ENCODE measurements around the gene SMC1A.
"Not testable (repeated sequence)": the region's sequence is repeated elsewhere in the genome, so short reads cannot be mapped to it uniquely, and the experiment has no call there.

The SMC1A gene

GRCh38 chrX:53422861-53423306 lies 430 bp upstream of the SMC1A start, which contains the start of gene RIBC1:
TSS of gene RIBC1 (plus strand) at chrX:53422873. CDS start at chrX:53426277, 3,404 bp downstream.
- DNase-seq (ENCODE audit: low read depth in 2 of 2), result no peak

- DNase-seq (ENCODE audit: low read depth in 2 of 2), result no peak
Observed at GRCh38 chrX:53421772-53422085, 725 bp downstream of the SMC1A start.

- no peak for DNase-seq (ENCODE audit: low read depth in 2 of 2)
Observed at GRCh38 chrX:53421125-53421524, 1.3 kb downstream of the SMC1A start.

- DNase-seq (ENCODE audit: low read depth in 2 of 2), result not testable (repeated sequence)
Observed at GRCh38 chrX:53420351-53420750, 2.1 kb downstream of the SMC1A start.

DNA sequence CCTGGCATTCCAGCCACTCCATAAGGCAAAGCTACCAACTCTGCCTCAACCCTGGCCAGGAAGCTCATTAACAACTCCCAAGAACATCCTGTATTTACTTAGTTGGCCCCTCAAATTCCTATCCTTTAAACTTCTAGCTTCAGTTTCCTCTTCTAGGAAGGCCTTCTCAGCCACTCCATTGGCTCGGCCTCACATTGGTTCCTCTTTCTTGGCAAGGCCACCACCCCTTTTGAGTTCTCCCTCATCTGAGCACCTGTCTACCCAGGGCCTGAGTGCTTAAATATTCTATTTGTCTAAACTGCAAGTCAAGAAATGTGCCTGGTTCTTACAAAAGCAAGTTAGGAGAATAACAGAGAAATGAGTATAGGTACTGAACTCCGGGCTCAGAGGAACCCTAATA lies 10.0 kb downstream of the SMC1A start:
- DNase-seq (ENCODE audit: low read depth in 2 of 2), result no peak

DNA sequence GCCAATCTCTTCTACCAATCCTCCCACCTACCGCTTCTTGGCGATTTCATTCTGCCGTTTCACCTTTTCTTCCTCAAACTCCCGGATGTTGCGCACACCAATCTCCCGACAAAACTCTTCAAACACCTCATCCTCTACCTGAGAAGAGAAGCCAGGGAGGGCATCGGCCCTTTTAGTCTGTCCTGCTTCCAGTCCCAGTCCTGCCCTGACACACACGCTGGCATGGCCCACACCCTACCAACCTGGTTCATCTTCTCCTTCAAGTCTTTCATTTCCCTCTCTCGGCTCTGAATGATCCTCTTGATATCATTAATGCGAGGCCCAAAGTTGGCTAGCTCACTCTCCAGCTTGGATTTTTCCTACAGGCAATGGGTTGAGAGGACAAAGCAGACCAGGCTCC lies 18.9 kb downstream of the SMC1A start:
- no peak for DNase-seq (ENCODE audit: low read depth in 2 of 2)

DNA sequence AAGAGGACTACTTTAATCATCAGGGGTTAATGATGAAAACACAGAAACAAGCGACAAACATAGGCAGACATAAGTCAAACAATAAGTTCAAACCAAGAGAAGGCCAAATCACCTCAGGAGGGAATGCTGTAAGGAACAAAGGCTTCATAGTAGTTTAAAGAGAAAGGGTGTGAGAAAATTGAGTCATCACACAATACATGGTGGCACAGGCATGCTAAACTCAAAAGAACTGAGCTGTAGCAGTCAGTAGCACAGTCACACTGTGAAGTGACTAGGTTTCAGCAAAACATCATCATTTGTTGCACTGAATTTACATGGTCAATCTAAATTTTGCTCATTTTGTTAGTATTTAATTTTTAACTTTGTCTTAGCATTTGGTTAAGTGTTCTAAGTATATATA lies 24.2 kb downstream of the SMC1A start:
- no peak for DNase-seq (ENCODE audit: low read depth in 2 of 2)

- DNase-seq (ENCODE audit: low read depth in 2 of 2), result no peak
Observed at GRCh38 chrX:53395605-53396298, 26.7 kb downstream of the SMC1A start.

DNA sequence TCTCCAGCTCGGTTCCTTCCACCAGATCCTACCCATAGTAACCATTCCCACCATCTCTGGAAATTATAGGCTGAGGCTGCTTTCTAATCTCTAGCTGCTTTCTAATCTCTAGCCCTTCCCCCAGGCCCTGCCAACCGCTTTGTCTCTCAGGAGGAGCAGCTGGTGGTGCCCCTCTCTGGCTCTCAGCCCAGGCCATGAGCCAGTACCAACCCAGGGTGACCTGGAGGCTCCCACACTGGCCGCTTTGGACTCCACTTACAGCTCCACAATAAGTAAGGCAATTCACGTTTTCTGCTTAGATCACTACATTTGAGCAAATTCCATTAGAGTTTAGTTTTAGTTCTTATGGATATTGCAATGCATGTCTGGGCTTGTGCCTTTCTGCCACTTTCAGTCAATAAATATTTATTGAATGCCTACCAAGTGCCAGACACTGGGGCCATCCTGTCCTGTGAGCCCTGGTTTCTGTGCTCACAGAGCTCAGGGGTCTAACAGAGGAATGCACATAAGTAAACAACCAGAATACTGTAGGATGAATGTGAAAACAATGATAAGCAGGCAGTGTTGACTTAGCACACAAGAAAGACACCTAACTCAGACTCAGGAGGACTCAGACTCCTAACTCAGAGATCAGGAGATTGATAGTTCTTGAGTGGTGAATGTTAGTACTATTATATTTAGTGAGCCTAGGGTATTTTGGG lies 38.9 kb downstream of the SMC1A start:
- no peak for DNase-seq (ENCODE audit: low read depth in 2 of 2)

DNA sequence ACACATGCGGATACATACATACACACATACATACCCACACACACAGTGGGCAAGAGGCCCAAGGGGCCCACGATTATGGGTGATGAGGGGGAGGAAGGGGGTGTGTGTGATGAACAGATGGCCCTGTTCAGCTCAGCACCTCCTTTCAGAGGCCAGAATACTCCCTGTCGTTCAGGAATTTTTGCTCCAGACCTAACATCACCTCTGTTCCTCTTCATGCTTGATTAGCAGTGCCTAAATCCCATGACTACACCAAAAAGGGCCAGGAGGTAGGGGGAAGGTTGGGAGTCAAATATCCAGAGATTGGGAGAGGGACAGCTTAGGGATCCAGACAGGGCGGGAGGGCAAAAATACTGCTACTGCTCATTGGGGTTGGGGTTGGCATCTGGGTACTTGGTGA lies 42.7 kb downstream of the SMC1A start:
- DNase-seq (ENCODE audit: low read depth in 2 of 2), result no peak

GRCh38 chrX:53379008-53379710 lies 43.3 kb downstream of the SMC1A start:
- DNase-seq (ENCODE audit: low read depth in 2 of 2), result no peak

GRCh38 chrX:53377464-53377863 lies 45.0 kb downstream of the SMC1A start:
- DNase-seq (ENCODE audit: low read depth in 2 of 2), result no peak

DNA sequence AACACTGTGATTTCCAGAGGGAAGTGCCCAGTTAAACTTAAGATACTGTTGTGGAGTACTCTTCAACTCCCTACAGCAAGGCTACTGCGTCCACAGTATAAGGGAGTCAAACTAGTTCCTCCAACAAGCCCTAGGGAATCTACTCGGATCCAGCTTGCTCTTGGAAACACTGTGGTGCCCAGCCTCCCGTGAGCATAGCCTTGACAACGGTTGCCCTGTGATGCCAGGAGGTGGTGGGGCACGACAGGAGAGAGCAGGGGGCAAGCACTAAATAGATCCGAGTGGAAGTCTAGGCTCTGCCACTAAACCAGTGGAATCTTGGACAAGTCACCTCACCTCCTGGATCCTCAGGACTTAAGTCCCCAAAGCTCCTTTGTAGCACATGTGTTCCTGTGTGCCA lies 45.6 kb downstream of the SMC1A start:
- no peak for DNase-seq (ENCODE audit: low read depth in 2 of 2)

- DNase-seq (ENCODE audit: low read depth in 2 of 2), result no peak
Observed at GRCh38 chrX:53374923-53375322, 47.5 kb downstream of the SMC1A start.

DNA sequence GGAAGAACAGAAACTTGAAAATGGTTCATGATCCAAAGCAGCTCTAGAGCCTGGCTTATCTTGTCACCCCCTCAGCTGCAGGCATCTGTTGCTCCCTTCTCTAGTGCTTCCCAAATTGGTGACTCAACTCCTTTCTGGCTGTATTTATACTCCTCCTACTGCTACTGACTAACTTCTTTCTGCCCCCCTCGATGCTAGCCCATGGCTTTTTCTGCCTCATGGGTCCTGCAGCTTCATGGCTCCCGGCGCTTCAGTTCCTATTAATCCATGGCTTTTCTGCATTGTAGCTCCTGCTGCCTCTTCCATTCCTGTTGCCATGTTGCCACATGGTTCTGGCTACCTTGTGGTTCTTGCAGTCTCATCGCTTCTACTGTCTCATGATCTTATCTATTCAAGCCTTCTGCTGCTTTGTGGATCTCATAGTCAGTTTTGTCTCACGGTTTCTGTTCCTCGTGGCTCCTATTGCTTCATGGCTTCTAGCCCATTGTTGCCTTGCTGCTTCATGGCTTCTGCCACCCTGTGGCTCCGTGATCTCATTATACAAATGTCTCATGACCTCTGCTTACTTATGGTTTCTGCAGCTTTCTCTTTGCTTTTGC lies 48.1 kb downstream of the SMC1A start:
- DNase-seq (ENCODE audit: low read depth in 2 of 2), result no peak

DNA sequence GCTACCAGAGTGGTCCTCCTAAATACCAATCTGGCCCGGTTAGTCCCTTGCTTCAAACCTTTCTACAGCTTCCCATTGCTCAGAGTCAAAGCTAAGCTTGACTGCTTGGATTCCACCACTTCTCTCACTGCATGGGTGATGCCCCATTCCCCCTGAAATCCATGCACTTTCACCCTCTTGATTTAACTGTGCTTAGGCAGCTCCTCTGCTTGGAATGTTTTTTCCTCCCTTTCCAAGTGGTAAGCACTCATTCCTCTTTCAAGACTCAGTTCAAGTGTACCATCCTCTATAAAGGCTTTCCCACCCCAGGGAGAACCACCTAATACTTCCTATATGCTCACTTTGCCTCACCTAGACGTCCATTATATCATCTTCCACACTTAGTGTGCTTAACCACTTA lies 49.1 kb downstream of the SMC1A start:
- no peak for DNase-seq (ENCODE audit: low read depth in 2 of 2)

- not testable (repeated sequence) for DNase-seq (ENCODE audit: low read depth in 2 of 2)
Observed at GRCh38 chrX:53366454-53366853, 56.0 kb downstream of the SMC1A start.

DNA sequence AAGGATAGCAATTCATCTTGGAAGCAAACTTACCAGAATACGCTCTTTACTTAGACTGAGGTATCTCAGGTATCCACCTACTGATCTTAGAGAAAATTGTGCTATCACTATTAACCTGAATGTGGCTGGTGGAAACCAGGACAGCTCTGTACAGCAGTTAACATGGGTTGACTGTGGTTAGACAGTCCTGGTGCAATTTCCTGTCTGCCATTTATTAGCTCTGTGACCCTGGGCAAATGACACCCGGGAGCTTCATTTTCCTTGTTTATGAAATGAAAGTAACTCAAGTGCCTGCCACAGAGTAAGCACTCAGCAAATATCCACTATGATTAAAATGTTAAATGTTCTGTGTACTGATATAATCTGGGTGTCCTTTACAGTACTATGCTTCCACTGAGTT lies 60.0 kb downstream of the SMC1A start:
- DNase-seq (ENCODE audit: low read depth in 2 of 2), result no peak

- DNase-seq (ENCODE audit: low read depth in 2 of 2), result no peak
Observed at GRCh38 chrX:53357799-53358530, 64.5 kb downstream of the SMC1A start.

DNA sequence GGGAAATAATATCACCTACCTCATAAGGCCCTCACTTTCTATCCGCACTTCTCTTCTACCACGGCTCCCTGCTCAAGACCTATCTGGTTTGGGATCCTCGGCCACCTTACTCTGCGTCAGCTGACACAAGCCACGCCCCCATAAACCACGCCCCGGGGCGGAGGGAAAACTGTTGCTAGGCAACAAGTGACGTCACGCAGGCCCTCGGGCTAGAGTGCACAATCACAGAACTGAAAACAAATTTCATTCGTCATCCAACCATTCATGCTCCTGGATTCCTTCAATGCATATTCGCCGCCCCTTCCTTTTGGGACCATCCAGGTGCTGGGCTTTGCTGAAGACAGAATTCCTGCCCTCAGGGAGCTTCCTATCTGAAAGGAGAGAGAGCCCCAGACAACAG lies 66.3 kb downstream of the SMC1A start:
- DNase-seq (ENCODE audit: low read depth in 2 of 2), result no peak

DNA sequence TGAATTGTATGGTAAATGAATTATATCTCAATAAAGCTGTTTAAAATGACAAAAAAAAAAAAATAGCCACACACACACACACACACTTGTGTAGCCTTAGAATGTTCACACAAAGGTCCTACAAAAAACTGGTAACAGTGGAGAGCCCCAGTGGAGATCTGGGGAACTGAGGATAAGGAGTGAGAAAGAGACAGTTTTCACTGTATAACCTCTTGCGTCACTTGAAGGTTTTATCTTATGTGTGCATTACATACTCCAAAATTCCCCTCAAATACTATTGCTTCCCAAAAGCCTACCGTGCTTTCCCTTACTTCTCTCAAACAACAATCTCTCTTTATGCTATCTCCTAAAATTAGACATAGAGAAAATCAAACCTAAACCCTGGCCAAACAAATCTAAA lies 67.8 kb downstream of the SMC1A start:
- no peak for DNase-seq (ENCODE audit: low read depth in 2 of 2)

DNA sequence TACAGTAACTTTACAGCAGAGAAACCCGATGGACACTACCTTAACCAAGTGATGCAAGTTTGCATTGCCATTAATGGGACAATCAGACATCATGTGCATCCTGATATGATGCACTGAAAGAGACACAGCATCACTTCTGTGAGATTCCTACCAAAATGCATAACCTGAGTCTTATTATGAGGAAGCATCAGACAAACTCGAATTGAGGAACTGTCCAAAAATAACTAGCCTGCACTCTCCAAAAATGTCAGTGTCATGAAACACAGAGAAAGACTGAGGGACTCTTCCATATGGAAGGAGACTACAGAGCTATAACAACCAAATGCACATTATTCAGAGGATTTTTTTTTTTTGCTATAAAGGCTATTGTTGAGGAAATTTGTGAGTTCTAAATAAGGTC lies 74.5 kb downstream of the SMC1A start:
- DNase-seq (ENCODE audit: low read depth in 2 of 2), result no peak

Measured in stimulated activated CD4-positive, alpha-beta T cell treated with anti-CD3 and anti-CD28 coated beads, Interleukin-1b, Interleukin-23, amount 100 ng/mL, for 4 hours (primary cell).